ENCODE measurements around the gene SBF1.
"Not testable (repeated sequence)": the region's sequence is repeated elsewhere in the genome, so short reads cannot be mapped to it uniquely, and the experiment has no call there.

SBF1 gene

GRCh38 chr22:50520184-50520583, 45.3 kb upstream of the SBF1 start:
- DNase-seq; H2BK5ac ChIP-seq (ENCODE audit: low read depth, low read length, poor library complexity, severe bottlenecking); H3K4me2 ChIP-seq (ENCODE audit: low read length, poor library complexity, severe bottlenecking); H3K18ac ChIP-seq (ENCODE audit: low read depth in 1 of 2, low read length in 2 of 2); H2AK5ac ChIP-seq (ENCODE audit: low read length, severe bottlenecking); H3K9ac ChIP-seq (ENCODE audit: low read length); H3K14ac ChIP-seq (ENCODE audit: low read length in 2 of 2); H3K23ac ChIP-seq (ENCODE audit: low read length in 2 of 2); H3K9me3 ChIP-seq (ENCODE audit: control insufficient read depth, low read length); H3K27ac ChIP-seq (ENCODE audit: low read length, poor library complexity, severe bottlenecking); H3K4me3 ChIP-seq (ENCODE audit: insufficient read depth in 1 of 2, low read depth in 1 of 2, low read length in 2 of 2); H4K91ac ChIP-seq (ENCODE audit: low read length); H3K27me3 ChIP-seq (ENCODE audit: control insufficient read depth in 1 of 2, insufficient read depth in 1 of 2, low read length in 2 of 2); H2BK15ac ChIP-seq (ENCODE audit: low read depth, poor library complexity, severe bottlenecking); H3K4ac ChIP-seq (ENCODE audit: low read depth in 1 of 2, low read length in 2 of 2); H2BK12ac ChIP-seq (ENCODE audit: low read length in 2 of 2); H2BK120ac ChIP-seq (ENCODE audit: low read depth, low read length); H4K8ac ChIP-seq (ENCODE audit: low read length); H2AFZ ChIP-seq (ENCODE audit: low read depth, low read length): not testable (repeated sequence)
- Histone ChIP-seq H3K79me1 (replicated peaks; ENCODE audit: low read length, poor library complexity, severe bottlenecking) (peaks cover 51% of the 10 kb centered on the region), H3K36me3 (ENCODE audit: control insufficient read depth in 1 of 2, insufficient read depth in 2 of 2, low read depth in 1 of 2, low read length in 2 of 2) (peaks cover 66 to 73% of the 10 kb centered on the region in 2 experiments), H3K4me1 (ENCODE audit: control insufficient read depth, insufficient read depth, low read depth, low read length) (peaks cover 13% of the 10 kb centered on the region)
- 96% methylated on average over 8 of the region's 8 CpGs for WGBS

GRCh38 chr22:50519151-50519550, 44.3 kb upstream of the SBF1 start:
- H2AK5ac ChIP-seq (ENCODE audit: low read length, severe bottlenecking), result no peak overlapping the region
- peaks cover 9% of the 10 kb centered on the region for H3K4me1 ChIP-seq (ENCODE audit: control insufficient read depth, insufficient read depth, low read depth, low read length)
- no peak overlapping the region for H3K4ac ChIP-seq (ENCODE audit: low read depth in 1 of 2, low read length in 2 of 2)
- H3K18ac ChIP-seq (ENCODE audit: low read depth in 1 of 2, low read length in 2 of 2), result no peak overlapping the region
- peaks cover 60% of the 10 kb centered on the region for H3K79me1 ChIP-seq (replicated peaks; ENCODE audit: low read length, poor library complexity, severe bottlenecking)
- no peak overlapping the region for H2AFZ ChIP-seq (ENCODE audit: low read depth, low read length)
- H4K8ac ChIP-seq (ENCODE audit: low read length), result no peak overlapping the region
- H3K4me2 ChIP-seq (ENCODE audit: low read length, poor library complexity, severe bottlenecking), result no peak overlapping the region
- no peak overlapping the region for H2BK120ac ChIP-seq (ENCODE audit: low read depth, low read length)
- H2BK5ac ChIP-seq (ENCODE audit: low read depth, low read length, poor library complexity, severe bottlenecking), result no peak overlapping the region
- WGBS, result over 99% methylated on average over 8 of the region's 8 CpGs
- no peak overlapping the region for H3K4me3 ChIP-seq (ENCODE audit: insufficient read depth in 1 of 2, low read depth in 1 of 2, low read length in 2 of 2)
- no peak overlapping the region for H2BK12ac ChIP-seq (ENCODE audit: low read length in 2 of 2)
- H3K27me3 ChIP-seq (ENCODE audit: control insufficient read depth in 1 of 2, insufficient read depth in 1 of 2, low read length in 2 of 2), result no peaks in the 10 kb centered on the region
- no peak for DNase-seq
- no peaks in the 10 kb centered on the region for H3K9me3 ChIP-seq (ENCODE audit: control insufficient read depth, low read length)
- no peak overlapping the region for H3K14ac ChIP-seq (ENCODE audit: low read length in 2 of 2)
- no peak overlapping the region for H4K91ac ChIP-seq (ENCODE audit: low read length)
- no peak overlapping the region for H3K23ac ChIP-seq (ENCODE audit: low read length in 2 of 2)
- H3K36me3 ChIP-seq (ENCODE audit: control insufficient read depth in 1 of 2, insufficient read depth in 2 of 2, low read depth in 1 of 2, low read length in 2 of 2), result peaks cover 66 to 75% of the 10 kb centered on the region in 2 experiments
- no peak overlapping the region for H2BK15ac ChIP-seq (ENCODE audit: low read depth, poor library complexity, severe bottlenecking)
- no peak overlapping the region for H3K9ac ChIP-seq (ENCODE audit: low read length)
- no peak overlapping the region for H3K27ac ChIP-seq (ENCODE audit: low read length, poor library complexity, severe bottlenecking)

DNA sequence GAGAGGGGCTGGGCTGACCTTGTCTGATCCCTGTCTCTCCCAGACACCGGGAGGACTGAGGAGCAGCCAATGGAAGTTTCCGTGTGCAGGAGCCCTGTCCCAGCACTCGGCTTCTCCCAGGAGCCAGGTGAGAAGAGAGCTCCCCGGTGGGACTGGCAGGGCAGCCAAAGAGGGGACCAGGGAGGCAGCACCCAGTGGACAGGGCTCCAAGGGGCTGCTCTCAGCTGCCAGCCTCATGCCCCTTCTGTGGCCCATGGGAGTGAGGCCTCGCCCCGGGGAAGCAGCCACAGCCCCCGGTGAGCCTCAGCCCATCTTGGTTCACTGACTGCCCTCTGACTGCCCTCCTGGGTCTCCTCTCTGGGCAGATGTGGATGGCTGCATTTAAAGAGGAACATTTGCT, 43.8 kb upstream of the SBF1 start:
- DNase-seq, result no peak
- Histone ChIP-seq H2BK5ac (ENCODE audit: low read depth, low read length, poor library complexity, severe bottlenecking) (no peak overlapping the region), H3K27ac (ENCODE audit: low read length, poor library complexity, severe bottlenecking) (no peak overlapping the region), H3K4ac (ENCODE audit: low read depth in 1 of 2, low read length in 2 of 2) (no peak overlapping the region), H4K91ac (ENCODE audit: low read length) (no peak overlapping the region), H3K4me1 (ENCODE audit: control insufficient read depth, insufficient read depth, low read depth, low read length) (peaks cover 4% of the 10 kb centered on the region), H2BK120ac (ENCODE audit: low read depth, low read length) (no peak overlapping the region), H3K4me3 (ENCODE audit: insufficient read depth in 1 of 2, low read depth in 1 of 2, low read length in 2 of 2) (no peak overlapping the region), H3K27me3 (ENCODE audit: control insufficient read depth in 1 of 2, insufficient read depth in 1 of 2, low read length in 2 of 2) (no peaks in the 10 kb centered on the region), H2AFZ (ENCODE audit: low read depth, low read length) (no peak overlapping the region), H3K23ac (ENCODE audit: low read length in 2 of 2) (no peak overlapping the region), H2BK15ac (ENCODE audit: low read depth, poor library complexity, severe bottlenecking) (no peak overlapping the region), H3K4me2 (ENCODE audit: low read length, poor library complexity, severe bottlenecking) (no peak overlapping the region), H3K9me3 (ENCODE audit: control insufficient read depth, low read length) (no peaks in the 10 kb centered on the region), H3K36me3 (ENCODE audit: control insufficient read depth in 1 of 2, insufficient read depth in 2 of 2, low read depth in 1 of 2, low read length in 2 of 2) (peaks cover 62 to 70% of the 10 kb centered on the region in 2 experiments), H3K14ac (ENCODE audit: low read length in 2 of 2) (no peak overlapping the region), H2BK12ac (ENCODE audit: low read length in 2 of 2) (no peak overlapping the region), H4K8ac (ENCODE audit: low read length) (no peak overlapping the region), H3K79me1 (replicated peaks; ENCODE audit: low read length, poor library complexity, severe bottlenecking) (peaks cover 62% of the 10 kb centered on the region), H3K9ac (ENCODE audit: low read length) (no peak overlapping the region), H2AK5ac (ENCODE audit: low read length, severe bottlenecking) (no peak overlapping the region), H3K18ac (ENCODE audit: low read depth in 1 of 2, low read length in 2 of 2) (no peak overlapping the region)
- WGBS, result 92% methylated on average over 7 of the region's 7 CpGs

DNA sequence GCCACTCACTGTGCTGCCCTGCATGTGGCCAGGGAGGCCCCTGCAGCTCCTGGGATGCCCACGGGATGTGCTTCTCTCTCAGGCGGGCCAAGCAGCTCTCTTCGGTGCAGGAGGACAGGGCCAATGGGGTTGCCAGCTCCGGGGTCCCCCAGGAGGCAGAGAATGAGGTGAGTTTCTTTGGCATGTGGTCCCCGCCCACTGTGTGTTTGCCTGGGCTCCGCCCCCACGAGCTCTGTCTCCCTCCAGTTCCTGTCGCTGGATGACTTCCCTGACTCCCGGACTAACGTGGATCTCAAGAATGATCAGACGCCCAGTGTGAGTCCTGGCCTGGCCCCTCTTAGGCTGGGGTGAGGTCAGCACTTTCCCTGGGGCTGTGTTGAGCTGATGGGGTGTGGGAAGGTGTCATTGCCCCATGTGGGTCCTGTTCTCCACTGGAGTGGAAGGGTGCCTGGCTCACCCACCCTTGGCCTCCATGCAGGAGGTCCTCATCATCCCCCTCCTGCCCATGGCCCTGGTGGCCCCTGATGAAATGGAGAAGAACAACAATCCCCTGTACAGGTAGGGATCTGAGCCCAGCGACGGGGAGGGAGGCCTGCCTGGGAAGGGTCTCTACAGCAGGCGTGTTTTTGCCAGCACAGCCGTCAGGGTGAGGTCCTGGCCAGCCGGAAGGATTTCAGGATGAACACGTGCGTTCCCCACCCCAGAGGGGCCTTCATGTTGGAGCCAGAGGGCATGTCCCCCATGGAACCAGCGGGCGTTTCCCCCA, 42.8 kb upstream of the SBF1 start:
- Histone ChIP-seq H3K9ac (ENCODE audit: low read length) (no peak overlapping the region), H3K23ac (ENCODE audit: low read length in 2 of 2) (no peak overlapping the region), H3K4me2 (ENCODE audit: low read length, poor library complexity, severe bottlenecking) (no peak overlapping the region), H2BK12ac (ENCODE audit: low read length in 2 of 2) (no peak overlapping the region), H4K91ac (ENCODE audit: low read length) (no peak overlapping the region), H2BK5ac (ENCODE audit: low read depth, low read length, poor library complexity, severe bottlenecking) (no peak overlapping the region), H2AK5ac (ENCODE audit: low read length, severe bottlenecking) (no peak overlapping the region), H3K4me1 (ENCODE audit: control insufficient read depth, insufficient read depth, low read depth, low read length) (peaks cover 4% of the 10 kb centered on the region), H2BK120ac (ENCODE audit: low read depth, low read length) (no peak overlapping the region), H3K79me1 (replicated peaks; ENCODE audit: low read length, poor library complexity, severe bottlenecking) (peaks cover 60% of the 10 kb centered on the region), H3K27me3 (ENCODE audit: control insufficient read depth in 1 of 2, insufficient read depth in 1 of 2, low read length in 2 of 2) (no peaks in the 10 kb centered on the region), H3K9me3 (ENCODE audit: control insufficient read depth, low read length) (no peaks in the 10 kb centered on the region), H3K14ac (ENCODE audit: low read length in 2 of 2) (no peak overlapping the region), H2BK15ac (ENCODE audit: low read depth, poor library complexity, severe bottlenecking) (no peak overlapping the region), H2AFZ (ENCODE audit: low read depth, low read length) (no peak overlapping the region), H3K4ac (ENCODE audit: low read depth in 1 of 2, low read length in 2 of 2) (no peak overlapping the region), H3K36me3 (ENCODE audit: control insufficient read depth in 1 of 2, insufficient read depth in 2 of 2, low read depth in 1 of 2, low read length in 2 of 2) (peaks cover 52 to 64% of the 10 kb centered on the region in 2 experiments), H3K18ac (ENCODE audit: low read depth in 1 of 2, low read length in 2 of 2) (no peak overlapping the region), H3K4me3 (ENCODE audit: insufficient read depth in 1 of 2, low read depth in 1 of 2, low read length in 2 of 2) (no peak overlapping the region), H4K8ac (ENCODE audit: low read length) (no peak overlapping the region), H3K27ac (ENCODE audit: low read length, poor library complexity, severe bottlenecking) (no peak overlapping the region)
- DNase-seq, result no peak
- 97% methylated on average over 20 of the region's 20 CpGs for WGBS
